Measurements from ENCODE around the gene PEG3. TPM values are rescaled to one million over a fixed set of nuclear protein-coding genes. Genes with fewer than 3 reads are reported as not detected.

The PEG3 gene
- 79.8 TPM for total RNA-seq

GRCh38 chr19:56840451-56841192 is at the start of gene PEG3, which contains the start of gene ZIM2:
PEG3 (minus strand) TSS chr19:56840726; CDS start chr19:56824655, 16,071 bp downstream.
ZIM2 (minus strand) TSS chr19:56840726; CDS start chr19:56824277, 16,449 bp downstream.

Other genes starting within 250 kb of the PEG3 start
- gene ZNF71, start 245.4 kb downstream of the PEG3 start, total RNA-seq: 18.8 TPM
- gene SMIM17, start 197.6 kb downstream of the PEG3 start, total RNA-seq: 7.1 TPM
- 12.2 TPM for gene ZNF835, start 169.0 kb downstream of the PEG3 start, total RNA-seq
- 4.6 TPM for gene ZIM2, start within 50 bp of the PEG3 start, total RNA-seq

All from camera-type eye (tissue), 1 donor.